K562 (cell line): ENCODE measurements around the gene SPINT2. TPM values are rescaled to one million over a fixed set of nuclear protein-coding genes. Genes with fewer than 3 reads are reported as not detected.
A peak's percentile ranks its signal among the peaks of the same experiment; 100 is the strongest.

Source experiments
- BMI1 ChIP-seq: fragments of 150-350 bp; IDR thresholded peaks from 2 replicates; pipeline ENCODE4 v1.6.1; 2014; ENCODE audit warnings: low read length
- E2F3 ChIP-seq: fragments of 250-450 bp; sonication (Bioruptor Pico); IDR thresholded peaks from 2 replicates; pipeline ENCODE4 v1.4.0; 2020; ENCODE audit warnings: mild to moderate bottlenecking
- FOSL1 ChIP-seq: fragments of 200-800 bp; sonication (Bioruptor generic); conservative IDR thresholded peaks from 2 replicates; pipeline ENCODE4 v1.6.1; 2016; ENCODE audit warnings: missing genetic modification characterization, missing compliant biosample characterization
- HDAC6 ChIP-seq: IDR thresholded peaks from 2 replicates; pipeline ENCODE4 v1.6.1; 2012; ENCODE audit warnings: low read depth, mild to moderate bottlenecking, control low read depth, inconsistent platforms, low read length, moderate library complexity
- MYNN ChIP-seq, 2 experiments: sonication (generic); formaldehyde crosslinking in 1 of 2; IDR thresholded peaks; 2 replicates each; pipeline versions ENCODE4 v1.5.0 to v1.6.1; 2016 to 2020; ENCODE audit warnings: antibody characterized with exemption in 1 of 2, missing genetic modification reagents in 1 of 2
- SAP30 ChIP-seq: fragments of 200-600 bp; sonication (generic); IDR thresholded peaks from 2 replicates; pipeline ENCODE4 v1.6.1; 2012; ENCODE audit warnings: borderline replicate concordance, low read depth, mild to moderate bottlenecking, moderate library complexity, low read length, control low read depth, inconsistent platforms; ENCODE audit not compliant: insufficient read depth, poor library complexity, severe bottlenecking
- SMAD3 ChIP-seq: fragments of 450-650 bp; formaldehyde crosslinking; conservative IDR thresholded peaks from 2 replicates; pipeline ENCODE4 v1.4.0; 2020; ENCODE audit warnings: mild to moderate bottlenecking
- TEAD1 ChIP-seq, 2 experiments: fragments of 450-650 bp in 1 of 2; sonication (generic) in 1 of 2; formaldehyde crosslinking; IDR thresholded peaks; 2 replicates each; pipeline versions ENCODE4 v1.4.0 to v1.8.0; 2020 to 2022; ENCODE audit warnings: mild to moderate bottlenecking in 2 of 2, missing genetic modification reagents in 1 of 2
- TEAD4 ChIP-seq, 2 experiments: sonication (generic) in 1 of 2; formaldehyde crosslinking in 1 of 2; IDR thresholded peaks; 2 replicates each; pipeline versions ENCODE4 v1.6.1 to v1.8.0; 2012 to 2022; ENCODE audit warnings: borderline replicate concordance in 1 of 2, inconsistent platforms in 1 of 2, low read length in 1 of 2, mild to moderate bottlenecking in 1 of 2, missing genetic modification reagents in 1 of 2
- WHSC1 ChIP-seq: IDR thresholded peaks from one replicate; pipeline ENCODE4 v1.6.1; 2012; ENCODE audit warnings: low read length, control low read depth, inconsistent platforms
- YBX1 ChIP-seq: fragments of 450-650 bp; IDR thresholded peaks from 2 replicates; pipeline ENCODE4 v1.7.1; 2016; ENCODE audit warnings: mild to moderate bottlenecking
- ZBED1 ChIP-seq: IDR thresholded peaks from 2 replicates; pipeline ENCODE4 v1.6.1; 2014
- ZBTB1 ChIP-seq: sonication (generic); formaldehyde crosslinking; IDR thresholded peaks from 2 replicates; pipeline ENCODE4 v1.8.1; 2023; ENCODE audit warnings: missing genetic modification reagents, low read depth, mild to moderate bottlenecking, borderline replicate concordance
- ZBTB7A ChIP-seq: IDR thresholded peaks from 2 replicates; pipeline ENCODE4 v1.6.1; 2011; ENCODE audit warnings: low read depth, mild to moderate bottlenecking, low read length, moderate library complexity, borderline replicate concordance; ENCODE audit not compliant: control insufficient read depth
- ZNF12 ChIP-seq: sonication (generic); formaldehyde crosslinking; IDR thresholded peaks from 2 replicates; pipeline ENCODE4 v1.4.0; 2020; ENCODE audit warnings: mild to moderate bottlenecking, missing genetic modification reagents
- ZNF436 ChIP-seq: fragments of 250-450, 450-650 bp; sonication (Bioruptor Pico); formaldehyde crosslinking; IDR thresholded peaks from 2 replicates; pipeline ENCODE4 v1.7.0; 2020; ENCODE audit warnings: mild to moderate bottlenecking
- ZNF445 ChIP-seq: fragments of 250-450 bp; sonication (Bioruptor Pico); IDR thresholded peaks from 2 replicates; pipeline ENCODE4 v1.4.0; 2020; ENCODE audit warnings: low read depth, mild to moderate bottlenecking, moderate library complexity
- ZNF57 ChIP-seq: fragments of 450-650 bp; formaldehyde crosslinking; IDR thresholded peaks from 2 replicates; pipeline ENCODE4 v1.4.0; 2020; ENCODE audit warnings: mild to moderate bottlenecking, moderate library complexity
- ZNF717 ChIP-seq: fragments of 250-450 bp; sonication (Bioruptor Pico); IDR thresholded peaks from 2 replicates; pipeline ENCODE4 v1.5.0; 2021
- polyA plus RNA-seq, 8 experiments: library from polyadenylated mRNA; depleted of rRNA in 4 of 8; stranded (reverse) in 5 of 8; unstranded in 3 of 8; fragments of >200 nt; fragmentation: Nextera tagmentation in 2 of 8; fragmentation: Illumina TruSeq in 1 of 8; extraction: Ambion mirVana in 2 of 8; extraction: Trizol in 1 of 8; gene quantifications; 2 replicates each; pipeline versions ENCODE4 v1.2.1 to v1.2.3, GENCODE V29; 2011 to 2014; ENCODE audit warnings: inconsistent platforms in 1 of 8, missing spikeins in 1 of 8
- total RNA-seq, 7 experiments: library from RNA; depleted of rRNA in 6 of 7; stranded (reverse); fragments of >200 nt in 6 of 7; fragmentation: Illumina TruSeq in 2 of 7; extraction: Trizol in 2 of 7; gene quantifications; 2 replicates each; pipeline versions ENCODE4 v1.2.1 to v1.2.3, GENCODE V29; 2011 to 2021; ENCODE audit warnings: low replicate concordance in 1 of 7
- TF ChIP-seq, protein P1 (sequence below): sonication (generic); formaldehyde crosslinking; IDR thresholded peaks from 2 replicates; pipeline ENCODE4 v1.8.1; 2023; ENCODE audit warnings: missing genetic modification reagents, mild to moderate bottlenecking, borderline replicate concordance
- TF ChIP-seq, protein P2 (sequence below): conservative IDR thresholded peaks from 2 replicates; pipeline ENCODE4 v1.6.1; 2011; ENCODE audit warnings: low read depth, mild to moderate bottlenecking, low read length; ENCODE audit not compliant: control insufficient read depth

The SPINT2 gene
- total and polyA plus RNA-seq, 9 of the 15 experiments (the other 6 are each of a cell fraction or from before 2014, with no cell fraction given): 0.65 to 4.5 (median 3.4) TPM

DNA sequence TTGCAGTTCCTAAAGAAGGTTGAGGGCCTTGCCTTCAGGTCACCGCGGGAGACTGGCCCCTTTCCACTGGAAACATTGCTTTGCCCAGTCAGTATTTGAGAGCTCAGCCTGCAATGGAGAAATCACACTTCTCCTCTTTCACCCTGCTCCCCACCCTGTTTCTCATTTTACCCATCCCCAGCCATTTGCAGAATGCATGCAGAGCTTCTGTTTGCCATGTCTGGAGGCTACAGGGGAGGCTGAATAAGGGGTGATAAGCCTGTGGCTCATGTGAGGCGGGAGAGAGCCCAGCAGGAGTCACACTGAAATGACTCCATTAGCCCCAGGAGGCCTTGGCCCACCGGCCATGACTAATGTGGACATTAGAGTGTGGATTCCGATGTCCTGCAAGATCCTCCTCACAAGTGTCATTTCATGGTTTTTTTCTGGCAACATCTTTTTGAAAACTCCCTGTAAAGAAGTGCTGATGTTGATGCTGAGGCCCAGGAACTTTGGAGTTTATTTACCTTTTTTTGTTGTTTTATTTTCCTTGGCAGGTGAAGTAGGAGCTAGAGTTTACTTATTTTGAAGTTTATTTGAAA, 6.3 kb downstream of the SPINT2 start (continued):
- TF ChIP-seq ZNF57 (CRISPR knock-in tag) (no peak), SAP30 (no peak), E2F3 (CRISPR knock-in tag) (no peak), HDAC6 (no peak), SMAD3 (CRISPR knock-in tag) (no peak), TEAD1 (CRISPR knock-in tag; IDR thresholded peaks at IDR 0.05) (0 out of 4 replicates have a peak, but pooled peaks of 1 of the 2 experiments have one; percentile 53), YBX1 (no peak), FOSL1 (tag) (peak; percentile 52; the same call in 1 of the 2 replicates), ZBTB7A (peak; percentile 40; the same call in 1 of the 2 replicates), ZBED1 (no peak), ZNF445 (no peak), ZBTB1 (no peak), ZNF717 (CRISPR knock-in tag) (no peak), BMI1 (no peak), WHSC1 (no peak), ZNF12 (CRISPR knock-in tag) (no peak), ZNF436 (CRISPR knock-in tag) (no peak), TEAD4 (IDR thresholded peaks at IDR 0.05; ENCODE audit: low read length) (peak; percentile 88), TEAD4 (CRISPR knock-in tag; IDR thresholded peaks at IDR 0.05; ENCODE audit: borderline replicate concordance) (no peak), MYNN (IDR thresholded peaks at IDR 0.05) (peak; percentile 71; the same call in 1 of the 2 replicates), MYNN (CRISPR knock-in tag; IDR thresholded peaks at IDR 0.05) (no peak)
- TF ChIP-seq, protein P1, sequence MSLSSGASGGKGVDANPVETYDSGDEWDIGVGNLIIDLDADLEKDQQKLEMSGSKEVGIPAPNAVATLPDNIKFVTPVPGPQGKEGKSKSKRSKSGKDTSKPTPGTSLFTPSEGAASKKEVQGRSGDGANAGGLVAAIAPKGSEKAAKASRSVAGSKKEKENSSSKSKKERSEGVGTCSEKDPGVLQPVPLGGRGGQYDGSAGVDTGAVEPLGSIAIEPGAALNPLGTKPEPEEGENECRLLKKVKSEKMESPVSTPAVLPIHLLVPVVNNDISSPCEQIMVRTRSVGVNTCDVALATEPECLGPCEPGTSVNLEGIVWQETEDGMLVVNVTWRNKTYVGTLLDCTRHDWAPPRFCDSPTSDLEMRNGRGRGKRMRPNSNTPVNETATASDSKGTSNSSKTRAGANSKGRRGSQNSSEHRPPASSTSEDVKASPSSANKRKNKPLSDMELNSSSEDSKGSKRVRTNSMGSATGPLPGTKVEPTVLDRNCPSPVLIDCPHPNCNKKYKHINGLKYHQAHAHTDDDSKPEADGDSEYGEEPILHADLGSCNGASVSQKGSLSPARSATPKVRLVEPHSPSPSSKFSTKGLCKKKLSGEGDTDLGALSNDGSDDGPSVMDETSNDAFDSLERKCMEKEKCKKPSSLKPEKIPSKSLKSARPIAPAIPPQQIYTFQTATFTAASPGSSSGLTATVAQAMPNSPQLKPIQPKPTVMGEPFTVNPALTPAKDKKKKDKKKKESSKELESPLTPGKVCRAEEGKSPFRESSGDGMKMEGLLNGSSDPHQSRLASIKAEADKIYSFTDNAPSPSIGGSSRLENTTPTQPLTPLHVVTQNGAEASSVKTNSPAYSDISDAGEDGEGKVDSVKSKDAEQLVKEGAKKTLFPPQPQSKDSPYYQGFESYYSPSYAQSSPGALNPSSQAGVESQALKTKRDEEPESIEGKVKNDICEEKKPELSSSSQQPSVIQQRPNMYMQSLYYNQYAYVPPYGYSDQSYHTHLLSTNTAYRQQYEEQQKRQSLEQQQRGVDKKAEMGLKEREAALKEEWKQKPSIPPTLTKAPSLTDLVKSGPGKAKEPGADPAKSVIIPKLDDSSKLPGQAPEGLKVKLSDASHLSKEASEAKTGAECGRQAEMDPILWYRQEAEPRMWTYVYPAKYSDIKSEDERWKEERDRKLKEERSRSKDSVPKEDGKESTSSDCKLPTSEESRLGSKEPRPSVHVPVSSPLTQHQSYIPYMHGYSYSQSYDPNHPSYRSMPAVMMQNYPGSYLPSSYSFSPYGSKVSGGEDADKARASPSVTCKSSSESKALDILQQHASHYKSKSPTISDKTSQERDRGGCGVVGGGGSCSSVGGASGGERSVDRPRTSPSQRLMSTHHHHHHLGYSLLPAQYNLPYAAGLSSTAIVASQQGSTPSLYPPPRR (CRISPR knock-in tag): peak; percentile 42; the same call in 1 of the 2 replicates
- TF ChIP-seq, protein P2, sequence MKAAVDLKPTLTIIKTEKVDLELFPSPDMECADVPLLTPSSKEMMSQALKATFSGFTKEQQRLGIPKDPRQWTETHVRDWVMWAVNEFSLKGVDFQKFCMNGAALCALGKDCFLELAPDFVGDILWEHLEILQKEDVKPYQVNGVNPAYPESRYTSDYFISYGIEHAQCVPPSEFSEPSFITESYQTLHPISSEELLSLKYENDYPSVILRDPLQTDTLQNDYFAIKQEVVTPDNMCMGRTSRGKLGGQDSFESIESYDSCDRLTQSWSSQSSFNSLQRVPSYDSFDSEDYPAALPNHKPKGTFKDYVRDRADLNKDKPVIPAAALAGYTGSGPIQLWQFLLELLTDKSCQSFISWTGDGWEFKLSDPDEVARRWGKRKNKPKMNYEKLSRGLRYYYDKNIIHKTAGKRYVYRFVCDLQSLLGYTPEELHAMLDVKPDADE: no peak
